Esophagus muscularis mucosa (tissue), 4 donors: Measurements from ENCODE around the gene WSCD2. TPM values are rescaled to one million over a fixed set of nuclear protein-coding genes. Genes with fewer than 3 reads are reported as not detected.
"Not testable (repeated sequence)": the region's sequence is repeated elsewhere in the genome, so short reads cannot be mapped to it uniquely, and the experiment has no call there.

Experiments
- DNase-seq: peaks from one replicate; pipeline ENCODE4 v3.0.0-alpha.2; 2017; ENCODE audit errors: extremely low spot score
- H3K27ac ChIP-seq, 4 donors: fragments of 200-600 bp; sonication (generic); replicated peaks in 1 of 4; 1 replicate in 3 of 4; 2 replicates in 1 of 4; pipeline ENCODE4 v1.5.1; 2016 to 2019; ENCODE audit warnings: mild to moderate bottlenecking in 1 of 4
- H3K27me3 ChIP-seq, 4 donors: fragments of 200-600 bp; sonication (generic); one replicate each; pipeline versions ENCODE4 v1.5.1 to v1.6.0; 2016 to 2019
- H3K36me3 ChIP-seq, 4 donors: fragments of 200-600 bp; sonication (generic); one replicate each; pipeline ENCODE4 v1.5.1; 2016 to 2019
- H3K4me1 ChIP-seq, 4 donors: fragments of 200-600 bp; sonication (generic); one replicate each; pipeline ENCODE4 v1.5.1; 2016 to 2019
- H3K4me3 ChIP-seq, 4 donors: fragments of 200-600 bp; sonication (generic); 1 replicate in 2 of 4; 2 replicates in 2 of 4; pipeline ENCODE4 v1.5.1; 2016 to 2019; ENCODE audit warnings: mild to moderate bottlenecking in 4 of 4, moderate library complexity in 1 of 4
- H3K9me3 ChIP-seq, 4 donors: fragments of 200-600 bp; sonication (generic); 1 replicate in 3 of 4; 2 replicates in 1 of 4; pipeline ENCODE4 v1.5.1; 2016 to 2019
- CTCF ChIP-seq, 3 experiments: fragments of 200-600 bp in 2 of 3; fragments of 450-650 bp in 1 of 3; sonication (generic) in 2 of 3; IDR thresholded peaks; one replicate each; pipeline ENCODE4 v1.5.1; 2017 to 2019; ENCODE audit warnings: antibody characterized with exemption in 3 of 3, mild to moderate bottlenecking in 2 of 3, moderate library complexity in 1 of 3
- EP300 ChIP-seq: sonication (generic); formaldehyde crosslinking; IDR thresholded peaks from one replicate; pipeline ENCODE4 v1.6.1; 2017; ENCODE audit warnings: antibody characterized with exemption
- POLR2A ChIP-seq: fragments of 450-650 bp; IDR thresholded peaks from one replicate; pipeline ENCODE4 v1.6.1; 2017; ENCODE audit warnings: antibody characterized with exemption, moderate library complexity, mild to moderate bottlenecking, low read depth
- POLR2AphosphoS5 ChIP-seq, 2 donors: sonication (generic); formaldehyde crosslinking; IDR thresholded peaks; one replicate each; pipeline ENCODE4 v1.6.1; 2017; ENCODE audit warnings: antibody characterized with exemption in 2 of 2
- WGBS: methylation state at CpG from one replicate; pipeline ENCODE4 v1.1.5; 2018; 5-methylcytosine and 5-hydroxymethylcytosine counted together
- intact Hi-C: fragments of 100-400 bp; cut with DNase I; formaldehyde crosslinking; loops from one replicate; pipeline ENCODE4 v1.15.1; 2023
- total RNA-seq, 4 donors: library from RNA; depleted of rRNA; stranded (reverse); fragments of >200 nt; gene quantifications; one replicate each; pipeline versions ENCODE4 v1.1.0 to v1.2.1, GENCODE V29; 2016

Gene WSCD2
- total RNA-seq, 4 donors from 2014 or later: 24.7 to 47.9 (median 30.4) TPM

GRCh38 chr12:108213871-108214445, 84.9 kb downstream of the WSCD2 start:
- DNase-seq: no peak
- WGBS: 66% methylated on average over 6 of the region's 6 CpGs
- intact Hi-C loops: no loop called here
- Histone ChIP-seq H3K27me3 (no peaks in the 10 kb centered on the region), H3K27ac (no peak overlapping the region), H3K36me3 (peaks cover 0 to 37% (median 5%) of the 10 kb centered on the region in 4 donors), H3K9me3 (no peaks in the 10 kb centered on the region), H3K4me3 (no peak overlapping the region), H3K4me1 (no peaks in the 10 kb centered on the region)
- TF ChIP-seq POLR2AphosphoS5 (IDR thresholded peaks at IDR 0.05) (no peak), POLR2A (no peak), EP300 (no peak), CTCF (IDR thresholded peaks at IDR 0.05) (no peak)

GRCh38 chr12:108214486-108214885, 85.4 kb downstream of the WSCD2 start:
- Histone ChIP-seq H3K4me3 (no peak overlapping the region), H3K9me3 (no peaks in the 10 kb centered on the region), H3K36me3 (peaks cover 0 to 40% (median 5%) of the 10 kb centered on the region in 4 donors), H3K27me3 (no peaks in the 10 kb centered on the region), H3K4me1 (no peaks in the 10 kb centered on the region), H3K27ac (no peak overlapping the region)
- TF ChIP-seq POLR2AphosphoS5 (IDR thresholded peaks at IDR 0.05) (no peak), EP300 (no peak), POLR2A (no peak), CTCF (IDR thresholded peaks at IDR 0.05) (no peak)
- 37% methylated on average over 4 of the region's 4 CpGs for WGBS
- DNase-seq: no peak
- intact Hi-C loops: no loop called here

- Histone ChIP-seq H3K9me3 (no peaks in the 10 kb centered on the region), H3K4me1 (no peaks in the 10 kb centered on the region), H3K36me3 (peaks cover 0 to 31% (median 6%) of the 10 kb centered on the region in 4 donors), H3K27ac (no peak overlapping the region), H3K27me3 (no peaks in the 10 kb centered on the region), H3K4me3 (no peak overlapping the region)
- DNase-seq: no peak
- TF ChIP-seq EP300: no peak
- no peak for TF ChIP-seq POLR2AphosphoS5 (IDR thresholded peaks at IDR 0.05)
- intact Hi-C loops: no loop called here
- 50% methylated on average over 3 of the region's 3 CpGs for WGBS
Measured at GRCh38 chr12:108215458-108215857, 86.4 kb downstream of the WSCD2 start.

- intact Hi-C loops: no loop called here
- no peak overlapping the region for H3K27ac ChIP-seq
- WGBS: 60% methylated on average over 1 of the region's 3 CpGs
- H3K36me3 ChIP-seq: peaks cover 0 to 23% (median 6%) of the 10 kb centered on the region in 4 donors
- no peaks in the 10 kb centered on the region for H3K9me3 ChIP-seq
- no peaks in the 10 kb centered on the region for H3K27me3 ChIP-seq
- no peaks in the 10 kb centered on the region for H3K4me1 ChIP-seq
- TF ChIP-seq EP300 (no peak), CTCF (IDR thresholded peaks at IDR 0.05) (no peak), POLR2A (no peak), POLR2AphosphoS5 (IDR thresholded peaks at IDR 0.05) (no peak)
- H3K4me3 ChIP-seq: no peak overlapping the region
- no peak for DNase-seq
Measured at GRCh38 chr12:108218921-108219320, 89.8 kb downstream of the WSCD2 start.

- H3K9me3 ChIP-seq, intact Hi-C loops, H3K27me3 ChIP-seq, DNase-seq, H3K27ac ChIP-seq, H3K4me3 ChIP-seq, H3K4me1 ChIP-seq: not testable (repeated sequence)
- WGBS: 45% methylated on average over 2 of the region's 2 CpGs
- peaks cover 0 to 57% (median 25%) of the 10 kb centered on the region in 4 donors for H3K36me3 ChIP-seq
Measured at GRCh38 chr12:108225101-108225500, 96.0 kb downstream of the WSCD2 start.

GRCh38 chr12:108226866-108227265, 97.8 kb downstream of the WSCD2 start:
- WGBS: 84% methylated on average over 8 of the region's 8 CpGs
- no peak for DNase-seq
- no peaks in the 10 kb centered on the region for H3K27me3 ChIP-seq
- H3K9me3 ChIP-seq: no peaks in the 10 kb centered on the region
- intact Hi-C loops: no loop called here
- no peak overlapping the region for H3K4me3 ChIP-seq
- H3K36me3 ChIP-seq: peaks cover 0 to 49% (median 27%) of the 10 kb centered on the region in 4 donors
- no peak overlapping the region for H3K27ac ChIP-seq
- TF ChIP-seq POLR2AphosphoS5 (IDR thresholded peaks at IDR 0.05) (no peak), POLR2A (no peak), CTCF (IDR thresholded peaks at IDR 0.05) (no peak), EP300 (no peak)
- H3K4me1 ChIP-seq: no peaks in the 10 kb centered on the region
